Measurements from ENCODE around the gene RASSF4.

Gene RASSF4

DNA sequence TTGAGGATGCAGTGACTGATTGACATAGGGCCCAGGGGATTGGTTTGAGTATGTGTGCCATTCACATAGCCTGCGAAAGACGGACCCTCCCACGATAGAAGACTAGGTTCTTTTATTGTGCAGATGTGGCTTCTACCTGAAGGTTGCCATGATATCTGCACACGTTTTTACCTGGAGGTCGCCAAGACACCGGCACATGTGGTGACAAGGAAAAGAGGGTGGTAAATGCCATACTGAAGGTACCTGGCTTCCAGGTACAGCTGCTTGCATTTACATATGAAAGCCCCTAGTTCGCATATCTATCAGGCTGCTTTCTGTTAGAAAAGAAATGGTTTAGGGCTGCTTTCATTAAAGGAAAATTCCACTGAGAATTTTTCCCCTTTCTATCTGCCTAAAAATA, 84.7 kb downstream of the RASSF4 start:
- no peaks in the 10 kb centered on the region for H3K79me1 ChIP-seq (replicated peaks; ENCODE audit: low read length, poor library complexity, severe bottlenecking)
- no peak overlapping the region for H3K27ac ChIP-seq (ENCODE audit: low read length, poor library complexity, severe bottlenecking)
- H2BK15ac ChIP-seq (ENCODE audit: low read depth, poor library complexity, severe bottlenecking): no peak overlapping the region
- no peak overlapping the region for H3K9ac ChIP-seq (ENCODE audit: low read length)
- 46% methylated on average over 7 of the region's 7 CpGs for WGBS
- no peak overlapping the region for H3K4me2 ChIP-seq (ENCODE audit: low read length, poor library complexity, severe bottlenecking)
- H3K9me3 ChIP-seq (ENCODE audit: control insufficient read depth, low read length): no peaks in the 10 kb centered on the region
- DNase-seq: no peak
- no peak overlapping the region for H3K4me3 ChIP-seq (ENCODE audit: insufficient read depth in 1 of 2, low read depth in 1 of 2, low read length in 2 of 2)
- H3K23ac ChIP-seq (ENCODE audit: low read length in 2 of 2): no peak overlapping the region
- H3K18ac ChIP-seq (ENCODE audit: low read depth in 1 of 2, low read length in 2 of 2): no peak overlapping the region
- H4K8ac ChIP-seq (ENCODE audit: low read length): no peak overlapping the region
- no peak overlapping the region for H2AFZ ChIP-seq (ENCODE audit: low read depth, low read length)
- H2BK12ac ChIP-seq (ENCODE audit: low read length in 2 of 2): no peak overlapping the region
- no peak overlapping the region for H2BK120ac ChIP-seq (ENCODE audit: low read depth, low read length)
- no peak overlapping the region for H3K4ac ChIP-seq (ENCODE audit: low read depth in 1 of 2, low read length in 2 of 2)
- no peak overlapping the region for H4K91ac ChIP-seq (ENCODE audit: low read length)
- H3K36me3 ChIP-seq (ENCODE audit: control insufficient read depth in 1 of 2, insufficient read depth in 2 of 2, low read depth in 1 of 2, low read length in 2 of 2): no peaks in the 10 kb centered on the region
- no peak overlapping the region for H2AK5ac ChIP-seq (ENCODE audit: low read length, severe bottlenecking)
- H2BK5ac ChIP-seq (ENCODE audit: low read depth, low read length, poor library complexity, severe bottlenecking): no peak overlapping the region
- no peak overlapping the region for H3K14ac ChIP-seq (ENCODE audit: low read length in 2 of 2)
- H3K27me3 ChIP-seq (ENCODE audit: control insufficient read depth in 1 of 2, insufficient read depth in 1 of 2, low read length in 2 of 2): no peaks in the 10 kb centered on the region
- no peaks in the 10 kb centered on the region for H3K4me1 ChIP-seq (ENCODE audit: control insufficient read depth, insufficient read depth, low read depth, low read length)

All from mesenchymal stem cell (in vitro differentiated cells and primary cell).